LNCAP (cell line): ENCODE measurements around the gene ZFP36L2.

Source experiments
- TF ChIP-seq, protein P1 (sequence below): fragments of 450-650 bp; IDR thresholded peaks from 2 replicates; pipeline ENCODE4 v1.5.1; 2017; ENCODE audit warnings: mild to moderate bottlenecking

The ZFP36L2 gene

DNA sequence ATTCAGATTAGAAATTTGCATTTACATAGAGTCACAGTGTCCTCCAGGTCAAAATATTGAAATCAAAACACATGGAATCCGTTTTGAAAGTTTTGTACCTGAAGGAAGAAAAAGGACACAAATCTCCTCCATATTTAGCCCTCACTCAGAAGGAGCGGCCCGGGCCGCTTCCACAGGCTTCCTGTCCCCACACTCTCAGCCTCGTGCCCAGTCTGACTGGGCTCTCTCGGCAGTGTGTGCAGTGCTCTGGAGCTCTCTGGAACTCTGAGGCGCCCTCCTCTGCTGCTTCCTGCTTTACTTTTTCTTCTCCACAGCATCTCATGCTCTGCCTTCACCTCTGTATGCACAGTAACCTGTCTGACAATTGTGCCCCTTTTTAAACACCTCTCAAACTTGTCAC lies 22.2 kb upstream of the ZFP36L2 start:
- TF ChIP-seq, protein P1, sequence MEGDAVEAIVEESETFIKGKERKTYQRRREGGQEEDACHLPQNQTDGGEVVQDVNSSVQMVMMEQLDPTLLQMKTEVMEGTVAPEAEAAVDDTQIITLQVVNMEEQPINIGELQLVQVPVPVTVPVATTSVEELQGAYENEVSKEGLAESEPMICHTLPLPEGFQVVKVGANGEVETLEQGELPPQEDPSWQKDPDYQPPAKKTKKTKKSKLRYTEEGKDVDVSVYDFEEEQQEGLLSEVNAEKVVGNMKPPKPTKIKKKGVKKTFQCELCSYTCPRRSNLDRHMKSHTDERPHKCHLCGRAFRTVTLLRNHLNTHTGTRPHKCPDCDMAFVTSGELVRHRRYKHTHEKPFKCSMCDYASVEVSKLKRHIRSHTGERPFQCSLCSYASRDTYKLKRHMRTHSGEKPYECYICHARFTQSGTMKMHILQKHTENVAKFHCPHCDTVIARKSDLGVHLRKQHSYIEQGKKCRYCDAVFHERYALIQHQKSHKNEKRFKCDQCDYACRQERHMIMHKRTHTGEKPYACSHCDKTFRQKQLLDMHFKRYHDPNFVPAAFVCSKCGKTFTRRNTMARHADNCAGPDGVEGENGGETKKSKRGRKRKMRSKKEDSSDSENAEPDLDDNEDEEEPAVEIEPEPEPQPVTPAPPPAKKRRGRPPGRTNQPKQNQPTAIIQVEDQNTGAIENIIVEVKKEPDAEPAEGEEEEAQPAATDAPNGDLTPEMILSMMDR: no peak

DNA sequence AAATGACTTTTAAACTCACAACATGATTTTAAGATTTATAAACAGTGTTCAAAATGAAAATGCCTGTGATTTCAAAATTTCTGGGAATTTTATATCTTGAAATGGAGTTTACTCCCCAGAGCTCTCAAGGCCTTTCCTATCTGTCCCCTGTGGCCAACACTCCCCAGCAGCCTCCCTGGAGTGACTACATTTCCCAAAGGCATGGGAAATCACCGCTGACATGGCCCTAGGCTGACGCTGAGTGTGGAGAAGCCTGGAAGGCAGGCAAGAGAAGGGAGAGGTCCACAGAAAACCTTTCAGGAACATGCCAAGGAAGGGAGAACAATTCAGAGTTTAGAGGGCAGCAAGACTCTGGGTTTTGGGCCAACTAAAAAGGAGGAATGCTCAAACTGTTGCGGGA lies 20.2 kb upstream of the ZFP36L2 start:
- TF ChIP-seq, protein P1: no peak

DNA sequence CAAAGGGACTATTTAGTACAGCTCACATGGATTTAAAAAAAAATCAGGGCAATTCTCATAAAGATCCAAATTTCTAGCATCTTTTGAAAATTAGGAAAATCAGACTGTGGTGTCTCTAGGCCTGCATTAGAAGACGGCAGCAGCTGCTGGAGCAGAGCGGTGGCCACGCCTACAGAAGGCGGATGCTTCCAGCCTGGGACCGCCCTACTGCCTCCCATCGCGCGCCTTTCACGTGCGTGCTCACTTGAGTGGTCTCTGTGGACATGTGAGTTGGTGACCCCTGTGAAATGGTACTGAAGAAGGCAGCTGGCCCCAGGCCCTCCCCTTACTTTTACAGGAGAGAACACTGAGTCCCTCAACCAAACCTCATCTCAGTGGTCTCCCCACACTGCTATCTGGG lies 15.2 kb upstream of the ZFP36L2 start:
- TF ChIP-seq, protein P1: no peak

DNA sequence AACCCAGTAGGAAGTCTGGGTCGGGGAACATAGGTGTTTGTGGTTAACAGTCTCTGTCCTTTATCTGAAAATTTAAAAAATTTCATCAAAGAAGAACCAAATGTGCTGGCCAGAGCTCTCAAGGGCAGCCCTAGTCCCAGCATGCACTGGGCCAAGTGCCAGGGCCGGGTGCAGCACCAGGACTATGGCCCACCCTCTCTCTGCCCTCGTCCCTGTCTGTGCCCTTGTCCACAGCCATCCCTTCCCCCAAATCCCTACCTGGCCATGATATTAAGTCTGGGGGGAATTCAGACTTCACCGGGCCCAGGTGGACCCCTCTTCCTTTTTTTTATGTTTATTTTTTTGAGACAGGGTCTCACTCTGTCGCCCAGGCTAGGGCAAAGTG lies 14.4 kb upstream of the ZFP36L2 start:
- TF ChIP-seq, protein P1: no peak

DNA sequence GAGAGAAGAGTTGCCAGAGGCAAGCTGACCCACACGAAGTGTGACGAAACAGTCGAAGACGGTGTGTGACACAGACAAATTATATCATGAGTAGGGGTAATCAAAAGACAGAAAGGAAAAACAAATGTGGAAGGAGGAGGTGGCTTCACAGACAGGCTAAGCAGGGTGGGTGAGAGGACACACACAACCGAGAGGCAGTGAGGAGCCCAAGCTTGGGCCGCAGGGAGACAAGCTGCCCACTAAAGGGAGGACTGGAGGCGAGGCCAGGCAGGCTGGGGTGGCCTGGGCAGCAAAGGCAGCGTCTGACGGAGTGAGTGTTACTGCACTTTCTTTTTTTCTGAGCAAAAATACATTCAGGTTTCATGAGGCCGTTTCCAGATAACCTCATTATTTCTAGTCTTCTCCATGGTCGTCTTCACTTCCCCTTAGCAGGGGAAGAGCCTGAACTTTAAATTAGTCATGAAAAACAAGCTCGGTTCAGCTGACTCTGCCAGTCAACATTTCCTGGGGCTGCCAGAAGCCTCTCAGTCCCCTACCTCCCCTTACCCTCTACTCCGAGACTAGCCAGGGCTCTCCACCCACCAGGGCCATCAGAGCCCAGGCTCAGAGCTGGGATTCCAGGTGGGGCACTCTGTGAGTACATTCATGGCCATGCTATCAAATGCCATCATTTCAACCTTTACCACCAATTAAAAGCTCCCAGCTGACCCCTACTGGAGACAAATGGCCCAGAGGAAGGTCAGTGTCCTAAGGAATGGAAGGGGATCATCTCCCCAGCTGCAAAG lies 13.8 kb upstream of the ZFP36L2 start:
- TF ChIP-seq, protein P1: no peak

DNA sequence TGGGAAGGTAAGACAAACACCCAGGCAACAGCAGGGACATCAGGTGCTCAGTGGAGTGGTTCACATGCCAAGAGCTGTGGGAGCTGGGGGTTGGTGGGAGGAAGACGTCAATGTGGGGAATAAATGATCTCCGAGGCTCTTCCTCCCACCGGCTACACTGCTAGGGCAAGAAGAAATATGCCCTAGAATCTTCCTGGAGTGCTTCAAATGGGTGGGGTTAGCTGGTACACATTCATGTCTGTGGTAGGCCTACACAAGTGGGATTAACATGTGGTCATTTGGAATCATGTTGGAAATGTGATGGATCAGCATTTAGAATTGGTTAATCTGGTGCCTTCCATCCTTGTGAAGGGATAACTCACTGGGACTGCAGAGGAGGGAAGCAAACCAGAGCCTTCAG lies 12.4 kb upstream of the ZFP36L2 start:
- TF ChIP-seq, protein P1: no peak

DNA sequence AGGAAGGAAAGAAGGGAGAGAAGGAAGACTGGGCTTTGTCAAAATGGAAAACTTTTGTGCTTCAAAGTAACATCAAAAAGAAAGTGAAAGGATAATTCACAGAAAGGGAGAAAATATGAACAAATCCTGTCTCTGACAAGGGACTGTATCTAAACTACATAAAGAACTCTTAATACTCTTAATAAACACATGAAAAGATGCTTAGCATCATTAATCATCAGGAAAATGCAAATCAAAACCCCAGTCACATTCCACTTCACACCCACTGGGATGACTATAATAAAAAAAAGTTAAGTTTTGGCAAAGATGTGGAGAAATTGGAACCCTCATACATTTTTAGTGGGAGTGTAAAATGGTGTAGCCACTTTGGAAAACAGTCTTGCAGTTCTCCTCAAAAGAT lies 11.8 kb upstream of the ZFP36L2 start:
- TF ChIP-seq, protein P1: no peak
